Measurements from ENCODE around the gene KRTAP12-4.

GRCh38 chr21:44650973-44651675, 3.3 kb downstream of the KRTAP12-4 start:
- TF ChIP-seq, protein P1, sequence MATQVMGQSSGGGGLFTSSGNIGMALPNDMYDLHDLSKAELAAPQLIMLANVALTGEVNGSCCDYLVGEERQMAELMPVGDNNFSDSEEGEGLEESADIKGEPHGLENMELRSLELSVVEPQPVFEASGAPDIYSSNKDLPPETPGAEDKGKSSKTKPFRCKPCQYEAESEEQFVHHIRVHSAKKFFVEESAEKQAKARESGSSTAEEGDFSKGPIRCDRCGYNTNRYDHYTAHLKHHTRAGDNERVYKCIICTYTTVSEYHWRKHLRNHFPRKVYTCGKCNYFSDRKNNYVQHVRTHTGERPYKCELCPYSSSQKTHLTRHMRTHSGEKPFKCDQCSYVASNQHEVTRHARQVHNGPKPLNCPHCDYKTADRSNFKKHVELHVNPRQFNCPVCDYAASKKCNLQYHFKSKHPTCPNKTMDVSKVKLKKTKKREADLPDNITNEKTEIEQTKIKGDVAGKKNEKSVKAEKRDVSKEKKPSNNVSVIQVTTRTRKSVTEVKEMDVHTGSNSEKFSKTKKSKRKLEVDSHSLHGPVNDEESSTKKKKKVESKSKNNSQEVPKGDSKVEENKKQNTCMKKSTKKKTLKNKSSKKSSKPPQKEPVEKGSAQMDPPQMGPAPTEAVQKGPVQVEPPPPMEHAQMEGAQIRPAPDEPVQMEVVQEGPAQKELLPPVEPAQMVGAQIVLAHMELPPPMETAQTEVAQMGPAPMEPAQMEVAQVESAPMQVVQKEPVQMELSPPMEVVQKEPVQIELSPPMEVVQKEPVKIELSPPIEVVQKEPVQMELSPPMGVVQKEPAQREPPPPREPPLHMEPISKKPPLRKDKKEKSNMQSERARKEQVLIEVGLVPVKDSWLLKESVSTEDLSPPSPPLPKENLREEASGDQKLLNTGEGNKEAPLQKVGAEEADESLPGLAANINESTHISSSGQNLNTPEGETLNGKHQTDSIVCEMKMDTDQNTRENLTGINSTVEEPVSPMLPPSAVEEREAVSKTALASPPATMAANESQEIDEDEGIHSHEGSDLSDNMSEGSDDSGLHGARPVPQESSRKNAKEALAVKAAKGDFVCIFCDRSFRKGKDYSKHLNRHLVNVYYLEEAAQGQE (IDR thresholded peaks at IDR 0.05; ENCODE audit: insufficient read depth in 1 of 2, low read depth in 2 of 2, low read length in 2 of 2) = no peak
- TF ChIP-seq POLR2AphosphoS5 (IDR thresholded peaks at IDR 0.05; ENCODE audit: low read depth, low read length) (no peak), SIN3A (IDR thresholded peaks at IDR 0.05; ENCODE audit: borderline replicate concordance, insufficient read depth, low read length) (no peak)

Data from PFSK-1 (cell line).